HCT116 (cell line): ENCODE results near the gene NOX4.
"Not testable (repeated sequence)": the region's sequence is repeated elsewhere in the genome, so short reads cannot be mapped to it uniquely, and the experiment has no call there.

Experiments used
- FOSL1 ChIP-seq: IDR thresholded peaks from 2 replicates; pipeline ENCODE4 v1.6.1; 2012; ENCODE audit warnings: low read depth
- POLR2A ChIP-seq: IDR thresholded peaks from 2 replicates; pipeline ENCODE4 v1.7.0; 2011; ENCODE audit warnings: borderline replicate concordance; ENCODE audit not compliant: insufficient read depth, insufficient read length; ENCODE audit errors: extremely low read depth
- TF ChIP-seq, protein P1 (sequence below): IDR thresholded peaks from 2 replicates; pipeline ENCODE4 v1.6.1; 2012; ENCODE audit warnings: low read depth
- TF ChIP-seq, protein P2 (sequence below), 3 experiments: fragments of 200-600 bp in 1 of 3; sonication (generic) in 1 of 3; IDR thresholded peaks in 2 of 3; conservative IDR thresholded peaks in 1 of 3; 2 replicates each; pipeline ENCODE4 v1.5.1; 2012 to 2017; ENCODE audit warnings: low read depth in 2 of 3, low read length in 2 of 3, antibody characterized with exemption in 1 of 3, borderline replicate concordance in 1 of 3, control low read depth in 1 of 3, mild to moderate bottlenecking in 1 of 3, mixed read lengths in 1 of 3, mixed run types in 1 of 3, moderate library complexity in 1 of 3; ENCODE audit not compliant: insufficient read depth in 1 of 3

DNA sequence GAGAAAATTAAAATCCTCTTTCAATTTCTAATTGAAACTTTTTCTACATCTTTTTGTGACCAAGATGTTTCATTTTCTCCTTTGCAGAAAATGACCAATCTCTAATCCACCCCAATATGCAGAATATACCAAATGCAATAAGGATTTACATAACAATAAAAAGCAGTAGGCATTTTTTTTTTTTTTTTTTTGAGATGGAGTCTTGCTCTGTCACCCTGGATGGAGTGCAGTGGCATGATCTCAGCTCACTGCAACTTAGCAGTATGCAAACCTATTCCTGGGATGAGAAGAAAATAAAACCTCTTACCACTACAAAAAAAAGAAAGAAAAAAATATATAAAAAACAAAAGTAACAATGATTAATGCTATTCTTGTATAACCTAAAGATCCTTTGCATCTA, 132.0 kb downstream of the NOX4 start:
- TF ChIP-seq, protein P1, sequence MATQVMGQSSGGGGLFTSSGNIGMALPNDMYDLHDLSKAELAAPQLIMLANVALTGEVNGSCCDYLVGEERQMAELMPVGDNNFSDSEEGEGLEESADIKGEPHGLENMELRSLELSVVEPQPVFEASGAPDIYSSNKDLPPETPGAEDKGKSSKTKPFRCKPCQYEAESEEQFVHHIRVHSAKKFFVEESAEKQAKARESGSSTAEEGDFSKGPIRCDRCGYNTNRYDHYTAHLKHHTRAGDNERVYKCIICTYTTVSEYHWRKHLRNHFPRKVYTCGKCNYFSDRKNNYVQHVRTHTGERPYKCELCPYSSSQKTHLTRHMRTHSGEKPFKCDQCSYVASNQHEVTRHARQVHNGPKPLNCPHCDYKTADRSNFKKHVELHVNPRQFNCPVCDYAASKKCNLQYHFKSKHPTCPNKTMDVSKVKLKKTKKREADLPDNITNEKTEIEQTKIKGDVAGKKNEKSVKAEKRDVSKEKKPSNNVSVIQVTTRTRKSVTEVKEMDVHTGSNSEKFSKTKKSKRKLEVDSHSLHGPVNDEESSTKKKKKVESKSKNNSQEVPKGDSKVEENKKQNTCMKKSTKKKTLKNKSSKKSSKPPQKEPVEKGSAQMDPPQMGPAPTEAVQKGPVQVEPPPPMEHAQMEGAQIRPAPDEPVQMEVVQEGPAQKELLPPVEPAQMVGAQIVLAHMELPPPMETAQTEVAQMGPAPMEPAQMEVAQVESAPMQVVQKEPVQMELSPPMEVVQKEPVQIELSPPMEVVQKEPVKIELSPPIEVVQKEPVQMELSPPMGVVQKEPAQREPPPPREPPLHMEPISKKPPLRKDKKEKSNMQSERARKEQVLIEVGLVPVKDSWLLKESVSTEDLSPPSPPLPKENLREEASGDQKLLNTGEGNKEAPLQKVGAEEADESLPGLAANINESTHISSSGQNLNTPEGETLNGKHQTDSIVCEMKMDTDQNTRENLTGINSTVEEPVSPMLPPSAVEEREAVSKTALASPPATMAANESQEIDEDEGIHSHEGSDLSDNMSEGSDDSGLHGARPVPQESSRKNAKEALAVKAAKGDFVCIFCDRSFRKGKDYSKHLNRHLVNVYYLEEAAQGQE = not testable (repeated sequence)
- TF ChIP-seq, protein P2, sequence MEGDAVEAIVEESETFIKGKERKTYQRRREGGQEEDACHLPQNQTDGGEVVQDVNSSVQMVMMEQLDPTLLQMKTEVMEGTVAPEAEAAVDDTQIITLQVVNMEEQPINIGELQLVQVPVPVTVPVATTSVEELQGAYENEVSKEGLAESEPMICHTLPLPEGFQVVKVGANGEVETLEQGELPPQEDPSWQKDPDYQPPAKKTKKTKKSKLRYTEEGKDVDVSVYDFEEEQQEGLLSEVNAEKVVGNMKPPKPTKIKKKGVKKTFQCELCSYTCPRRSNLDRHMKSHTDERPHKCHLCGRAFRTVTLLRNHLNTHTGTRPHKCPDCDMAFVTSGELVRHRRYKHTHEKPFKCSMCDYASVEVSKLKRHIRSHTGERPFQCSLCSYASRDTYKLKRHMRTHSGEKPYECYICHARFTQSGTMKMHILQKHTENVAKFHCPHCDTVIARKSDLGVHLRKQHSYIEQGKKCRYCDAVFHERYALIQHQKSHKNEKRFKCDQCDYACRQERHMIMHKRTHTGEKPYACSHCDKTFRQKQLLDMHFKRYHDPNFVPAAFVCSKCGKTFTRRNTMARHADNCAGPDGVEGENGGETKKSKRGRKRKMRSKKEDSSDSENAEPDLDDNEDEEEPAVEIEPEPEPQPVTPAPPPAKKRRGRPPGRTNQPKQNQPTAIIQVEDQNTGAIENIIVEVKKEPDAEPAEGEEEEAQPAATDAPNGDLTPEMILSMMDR (IDR thresholded peaks at IDR 0.05 in 2 of 3, conservative IDR thresholded peaks at IDR 0.05 in 1 of 3; ENCODE audit: borderline replicate concordance in 1 of 3, insufficient read depth in 1 of 3, low read depth in 2 of 3, low read length in 2 of 3) = not testable (repeated sequence)
- not testable (repeated sequence) for TF ChIP-seq POLR2A, FOSL1
